Skeletal muscle satellite cell (primary cell): ENCODE measurements around the gene FAM136A. TPM values are rescaled to one million over a fixed set of nuclear protein-coding genes. Genes with fewer than 3 reads are reported as not detected.

Experiments
- H3K27me3 ChIP-seq: 2 replicates; pipeline ENCODE4 v1.7.0; 2013; ENCODE audit warnings: low read length; ENCODE audit not compliant: control insufficient read depth, insufficient read depth
- H3K36me3 ChIP-seq: 2 replicates; pipeline ENCODE4 v1.7.0; 2013; ENCODE audit warnings: mild to moderate bottlenecking, control low read depth, low read length; ENCODE audit not compliant: insufficient read depth
- H3K4me1 ChIP-seq: 2 replicates; pipeline ENCODE4 v1.7.0; 2013; ENCODE audit warnings: low read length; ENCODE audit not compliant: control insufficient read depth, insufficient read depth
- H3K4me2 ChIP-seq: 2 replicates; pipeline ENCODE4 v1.7.0; 2013; ENCODE audit warnings: mild to moderate bottlenecking, low read length
- H3K4me3 ChIP-seq: 2 replicates; pipeline ENCODE4 v1.7.0; 2013; ENCODE audit warnings: low read length
- H3K9ac ChIP-seq: 2 replicates; pipeline ENCODE4 v1.7.0; 2013; ENCODE audit warnings: mild to moderate bottlenecking, low read depth, low read length, moderate library complexity
- H3K9me3 ChIP-seq: replicated peaks from 2 replicates; pipeline ENCODE4 v1.7.0; 2013; ENCODE audit warnings: mild to moderate bottlenecking, control low read depth, low read length
- total RNA-seq: library from RNA; depleted of rRNA; stranded (reverse); fragments of >200 nt; gene quantifications from 2 replicates; pipeline ENCODE4 v1.2.3, GENCODE V29; 2012; rRNA removed

Gene FAM136A
- total RNA-seq, result 34.2 and 34.5 TPM in 2 replicates

DNA sequence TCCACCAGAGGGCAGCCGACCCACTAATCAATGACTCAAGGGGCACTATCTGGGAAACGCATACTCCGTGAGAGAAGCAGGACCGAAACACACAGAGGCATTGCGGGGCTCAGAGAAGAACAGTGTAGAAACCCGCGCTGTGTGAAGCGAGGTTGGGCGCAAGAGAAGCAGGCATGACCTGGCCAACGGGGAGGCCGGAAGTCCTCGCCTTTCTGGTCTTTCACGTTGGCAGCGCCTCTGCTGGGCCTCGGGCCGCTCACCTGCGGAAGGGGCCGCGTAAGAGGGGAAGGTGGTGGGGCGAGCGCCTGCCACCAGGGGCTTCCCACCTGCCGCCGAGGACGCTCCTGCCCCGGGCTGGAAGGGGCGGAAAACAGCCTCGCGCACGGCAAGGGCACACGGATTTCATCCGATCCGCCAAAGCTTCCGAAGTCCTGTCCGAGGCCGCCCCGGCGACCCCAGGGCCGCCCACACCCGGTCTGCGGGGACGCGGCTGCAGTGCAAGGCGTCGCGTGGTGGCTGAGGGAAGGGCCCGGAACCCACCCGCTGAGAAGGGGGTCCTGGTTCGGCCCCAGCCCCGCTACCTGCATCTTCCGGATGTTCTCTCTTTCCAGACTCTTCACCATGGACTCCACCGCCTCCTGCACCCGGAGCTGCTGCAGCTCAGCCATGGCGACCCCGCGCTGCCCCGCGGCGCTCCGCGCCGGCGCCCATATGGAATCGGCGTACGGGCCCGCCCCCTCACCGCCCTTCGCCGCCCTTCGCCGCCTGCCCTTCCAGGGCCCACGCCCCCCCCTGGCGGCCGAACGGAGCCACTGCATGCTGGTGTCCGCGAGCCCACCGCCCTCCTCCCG lies at the start of gene FAM136A:
FAM136A (minus strand) TSS at position 724 of the 851 bp plus-strand sequence; CDS start at position 668, 56 bp downstream.
- H3K4me3 ChIP-seq, result peak within 1 kb of the TSS; percentile 97
- H3K9ac ChIP-seq, result peak within 1 kb of the TSS; percentile 92
- H3K36me3 ChIP-seq, result peaks cover 17% of the 10 kb centered on the region
- peak within 1 kb of the TSS; percentile 95 for H3K4me2 ChIP-seq
- peaks cover 8% of the 10 kb centered on the region for H3K4me1 ChIP-seq
- H3K9me3 ChIP-seq, result no peaks in the 10 kb centered on the region
- H3K27me3 ChIP-seq, result no peaks in the 10 kb centered on the region

DNA sequence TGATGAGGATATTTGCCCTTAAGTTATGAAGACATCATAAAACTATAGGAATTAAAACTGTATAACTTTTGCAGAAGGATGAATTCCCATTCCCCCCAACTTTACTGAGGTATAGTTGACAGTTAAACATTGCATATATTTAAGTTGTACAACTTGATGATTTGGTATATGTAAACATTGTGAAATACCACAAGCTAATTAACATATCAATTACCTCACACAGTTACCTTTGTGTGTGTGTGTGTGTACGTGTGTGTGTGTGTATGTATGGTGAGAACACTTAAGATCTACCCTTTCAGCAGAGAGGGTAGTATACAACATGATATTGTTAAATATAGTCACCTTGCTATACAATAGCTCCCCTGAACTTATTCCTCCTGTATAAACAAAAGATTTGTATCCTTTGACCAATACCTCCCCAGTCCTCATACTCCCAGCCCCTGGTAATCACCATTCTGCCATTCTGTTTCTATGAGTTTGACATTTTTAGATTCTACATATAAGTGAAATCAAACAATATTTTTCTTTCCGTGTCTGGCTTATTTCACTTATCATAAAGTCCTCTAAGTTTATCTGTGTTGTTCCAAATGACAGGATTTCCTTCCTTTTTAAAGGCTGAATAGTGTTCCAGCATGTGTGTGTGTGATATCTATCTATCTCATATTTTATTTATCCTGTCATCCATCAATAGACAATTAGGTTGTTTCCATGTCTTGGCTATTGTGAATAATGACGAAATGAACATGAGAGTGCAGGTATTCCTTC lies 48.2 kb upstream of the FAM136A start:
- H3K9me3 ChIP-seq, result no peaks in the 10 kb centered on the region
- H3K4me3 ChIP-seq, result no peak overlapping the region
- H3K27me3 ChIP-seq, result peaks cover 21% of the 10 kb centered on the region
- no peaks in the 10 kb centered on the region for H3K4me1 ChIP-seq
- H3K36me3 ChIP-seq, result no peaks in the 10 kb centered on the region
- no peak overlapping the region for H3K9ac ChIP-seq
- H3K4me2 ChIP-seq, result no peak overlapping the region

GRCh38 chr2:70347831-70348230 lies 46.0 kb upstream of the FAM136A start:
- no peaks in the 10 kb centered on the region for H3K4me1 ChIP-seq
- peaks cover 24% of the 10 kb centered on the region for H3K27me3 ChIP-seq
- no peak overlapping the region for H3K4me2 ChIP-seq
- no peak overlapping the region for H3K9ac ChIP-seq
- H3K4me3 ChIP-seq, result no peak overlapping the region
- H3K9me3 ChIP-seq, result no peaks in the 10 kb centered on the region
- H3K36me3 ChIP-seq, result no peaks in the 10 kb centered on the region

DNA sequence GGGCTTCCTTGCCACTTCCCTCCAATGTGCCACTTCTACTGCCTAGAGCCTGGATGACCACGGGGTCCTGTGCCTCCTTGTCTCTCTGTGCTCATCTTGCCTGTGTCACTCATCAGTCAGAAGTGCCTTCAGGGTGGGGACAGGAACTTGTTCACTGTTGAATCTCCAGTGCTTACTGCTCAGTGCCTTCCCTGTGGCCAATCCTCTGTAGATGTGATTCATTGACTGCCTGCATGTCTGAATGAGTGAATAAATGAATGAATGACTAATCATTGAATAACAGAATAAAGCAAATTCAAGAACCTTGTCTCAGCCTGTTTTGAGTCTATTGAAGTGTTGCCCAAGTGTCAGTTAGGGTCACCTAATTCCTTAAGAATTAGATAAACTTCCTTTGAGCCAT lies 42.3 kb upstream of the FAM136A start:
- H3K4me2 ChIP-seq, result no peak overlapping the region
- peaks cover 27% of the 10 kb centered on the region for H3K27me3 ChIP-seq
- no peak overlapping the region for H3K4me3 ChIP-seq
- no peaks in the 10 kb centered on the region for H3K36me3 ChIP-seq
- no peaks in the 10 kb centered on the region for H3K4me1 ChIP-seq
- H3K9ac ChIP-seq, result no peak overlapping the region
- H3K9me3 ChIP-seq, result no peaks in the 10 kb centered on the region

- Histone ChIP-seq H3K4me2 (no peak overlapping the region), H3K4me3 (no peak overlapping the region), H3K9ac (no peak overlapping the region), H3K4me1 (no peaks in the 10 kb centered on the region), H3K9me3 (no peaks in the 10 kb centered on the region), H3K36me3 (no peaks in the 10 kb centered on the region), H3K27me3 (peaks cover 15% of the 10 kb centered on the region)
Measured at GRCh38 chr2:70341477-70341765, 39.6 kb upstream of the FAM136A start.

GRCh38 chr2:70340761-70341476 lies 39.1 kb upstream of the FAM136A start:
- Histone ChIP-seq H3K9me3 (no peaks in the 10 kb centered on the region), H3K36me3 (no peaks in the 10 kb centered on the region), H3K4me1 (no peaks in the 10 kb centered on the region), H3K9ac (no peak overlapping the region), H3K4me2 (no peak overlapping the region), H3K4me3 (no peak overlapping the region), H3K27me3 (peaks cover 14% of the 10 kb centered on the region)

- Histone ChIP-seq H3K36me3 (no peaks in the 10 kb centered on the region), H3K4me2 (no peak overlapping the region), H3K9me3 (no peaks in the 10 kb centered on the region), H3K4me1 (no peaks in the 10 kb centered on the region), H3K4me3 (no peak overlapping the region), H3K9ac (no peak overlapping the region), H3K27me3 (peaks cover 14% of the 10 kb centered on the region)
Measured at GRCh38 chr2:70340075-70340474, 38.2 kb upstream of the FAM136A start.

- Histone ChIP-seq H3K4me2 (no peak overlapping the region), H3K27me3 (peaks cover 9% of the 10 kb centered on the region), H3K9me3 (no peaks in the 10 kb centered on the region), H3K36me3 (no peaks in the 10 kb centered on the region), H3K9ac (no peak overlapping the region), H3K4me3 (no peak overlapping the region), H3K4me1 (no peaks in the 10 kb centered on the region)
Measured at GRCh38 chr2:70336552-70336951, 34.7 kb upstream of the FAM136A start.

- Histone ChIP-seq H3K9ac (no peak overlapping the region), H3K9me3 (no peaks in the 10 kb centered on the region), H3K36me3 (no peaks in the 10 kb centered on the region), H3K4me1 (no peaks in the 10 kb centered on the region), H3K27me3 (peaks cover 21% of the 10 kb centered on the region), H3K4me3 (no peak overlapping the region), H3K4me2 (no peak overlapping the region)
Measured at GRCh38 chr2:70331012-70331411, 29.1 kb upstream of the FAM136A start.

GRCh38 chr2:70330476-70330875 lies 28.6 kb upstream of the FAM136A start:
- Histone ChIP-seq H3K4me1 (no peaks in the 10 kb centered on the region), H3K4me3 (no peak overlapping the region), H3K4me2 (no peak overlapping the region), H3K9me3 (no peaks in the 10 kb centered on the region), H3K9ac (no peak overlapping the region), H3K36me3 (no peaks in the 10 kb centered on the region), H3K27me3 (peaks cover 21% of the 10 kb centered on the region)

DNA sequence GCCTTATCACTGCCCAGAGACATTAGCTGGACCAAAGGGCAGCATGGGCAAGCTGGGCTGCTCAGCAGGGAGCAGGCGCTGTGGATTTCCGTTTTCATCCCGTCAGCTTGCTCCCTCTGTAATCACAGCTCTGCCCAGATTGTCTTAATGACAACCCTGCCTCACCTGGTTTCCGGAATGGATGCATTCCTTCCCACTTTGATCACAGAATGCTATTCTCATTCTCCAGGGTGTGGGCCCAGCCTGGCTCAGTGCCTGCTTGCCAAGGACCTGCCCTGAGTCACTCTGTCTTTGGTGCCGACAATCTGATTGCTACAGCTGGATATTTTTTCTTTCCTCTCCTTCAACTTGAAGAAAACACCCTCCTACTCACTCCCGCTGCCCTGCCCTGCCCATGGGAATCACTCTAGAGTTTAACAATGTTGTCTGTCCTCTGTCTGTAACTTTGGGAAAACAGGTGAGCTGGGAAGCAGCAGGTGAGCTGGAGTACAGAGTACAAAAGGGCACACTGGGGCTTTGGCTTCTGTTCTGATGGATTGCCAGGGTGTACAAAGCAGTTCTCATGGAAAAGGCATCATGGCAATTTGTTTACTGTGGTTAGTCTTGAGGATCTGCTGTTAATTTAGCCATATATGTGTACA lies 27.2 kb upstream of the FAM136A start:
- Histone ChIP-seq H3K36me3 (no peaks in the 10 kb centered on the region), H3K9me3 (no peaks in the 10 kb centered on the region), H3K4me3 (no peak overlapping the region), H3K4me2 (no peak overlapping the region), H3K27me3 (peaks cover 28% of the 10 kb centered on the region), H3K4me1 (no peaks in the 10 kb centered on the region), H3K9ac (no peak overlapping the region)
